ENCODE results near the gene MC3R.
A peak's percentile ranks its signal among the peaks of the same experiment; 100 is the strongest.

Gene MC3R

DNA sequence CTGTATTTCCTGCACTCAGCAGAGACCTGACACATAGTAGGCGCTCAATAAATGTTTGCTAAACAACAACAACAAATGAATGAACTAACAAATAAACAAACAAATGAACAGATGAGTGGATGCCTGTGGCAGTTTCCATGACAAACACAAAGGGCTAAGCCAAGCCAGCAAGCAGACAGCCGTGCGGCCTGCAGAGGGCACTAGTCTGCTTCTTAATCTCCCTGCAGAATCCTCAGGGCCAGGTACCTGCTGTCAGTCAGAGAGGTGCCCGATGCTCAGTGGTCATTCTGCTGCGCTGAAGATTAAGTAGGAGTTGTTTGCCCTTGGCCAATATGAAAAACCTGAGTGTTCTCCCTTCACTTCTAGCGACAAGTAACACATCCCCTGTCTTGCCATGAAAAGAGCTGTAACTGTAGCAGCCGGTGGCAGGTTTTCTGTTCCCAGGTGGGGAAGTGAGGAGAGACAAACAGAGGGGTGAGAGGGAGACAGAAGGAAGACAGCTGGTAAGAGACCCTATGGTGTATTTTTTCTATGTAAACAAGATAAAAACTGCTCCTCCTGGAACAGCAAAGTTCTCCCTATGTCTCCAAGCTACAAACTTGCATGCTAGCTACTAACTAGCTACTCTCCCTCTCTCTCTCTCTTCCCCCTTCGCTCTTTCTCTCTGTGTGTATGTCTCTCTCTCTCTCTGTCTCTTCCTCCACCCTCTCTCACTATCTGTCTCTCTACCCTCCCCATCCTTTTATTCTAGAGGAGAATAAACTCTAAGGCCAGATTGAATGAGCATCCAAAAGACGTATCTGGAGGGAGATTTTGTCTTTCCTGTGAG, at the start of gene MC3R:
TSS of gene MC3R (plus strand) at position 779 of the 829 bp plus-strand sequence. CDS start 112 bp downstream, outside the sequence.
- no peak within 1 kb of the TSS for H3K4me3 ChIP-seq (ENCODE audit: low read depth, low read length)
- DNase-seq (ENCODE audit: low read depth): no peak
- TF ChIP-seq, protein P1, sequence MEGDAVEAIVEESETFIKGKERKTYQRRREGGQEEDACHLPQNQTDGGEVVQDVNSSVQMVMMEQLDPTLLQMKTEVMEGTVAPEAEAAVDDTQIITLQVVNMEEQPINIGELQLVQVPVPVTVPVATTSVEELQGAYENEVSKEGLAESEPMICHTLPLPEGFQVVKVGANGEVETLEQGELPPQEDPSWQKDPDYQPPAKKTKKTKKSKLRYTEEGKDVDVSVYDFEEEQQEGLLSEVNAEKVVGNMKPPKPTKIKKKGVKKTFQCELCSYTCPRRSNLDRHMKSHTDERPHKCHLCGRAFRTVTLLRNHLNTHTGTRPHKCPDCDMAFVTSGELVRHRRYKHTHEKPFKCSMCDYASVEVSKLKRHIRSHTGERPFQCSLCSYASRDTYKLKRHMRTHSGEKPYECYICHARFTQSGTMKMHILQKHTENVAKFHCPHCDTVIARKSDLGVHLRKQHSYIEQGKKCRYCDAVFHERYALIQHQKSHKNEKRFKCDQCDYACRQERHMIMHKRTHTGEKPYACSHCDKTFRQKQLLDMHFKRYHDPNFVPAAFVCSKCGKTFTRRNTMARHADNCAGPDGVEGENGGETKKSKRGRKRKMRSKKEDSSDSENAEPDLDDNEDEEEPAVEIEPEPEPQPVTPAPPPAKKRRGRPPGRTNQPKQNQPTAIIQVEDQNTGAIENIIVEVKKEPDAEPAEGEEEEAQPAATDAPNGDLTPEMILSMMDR (IDR thresholded peaks at IDR 0.05; ENCODE audit: low read depth, low read length, missing control alignments): peak; percentile 88

GRCh38 chr20:56200456-56200855, 48.1 kb upstream of the MC3R start:
- DNase-seq (ENCODE audit: low read depth): no peak
- H3K4me3 ChIP-seq (ENCODE audit: low read depth, low read length): no peak overlapping the region
- TF ChIP-seq, protein P1 (IDR thresholded peaks at IDR 0.05; ENCODE audit: low read depth, low read length, missing control alignments): peak; percentile 44

DNA sequence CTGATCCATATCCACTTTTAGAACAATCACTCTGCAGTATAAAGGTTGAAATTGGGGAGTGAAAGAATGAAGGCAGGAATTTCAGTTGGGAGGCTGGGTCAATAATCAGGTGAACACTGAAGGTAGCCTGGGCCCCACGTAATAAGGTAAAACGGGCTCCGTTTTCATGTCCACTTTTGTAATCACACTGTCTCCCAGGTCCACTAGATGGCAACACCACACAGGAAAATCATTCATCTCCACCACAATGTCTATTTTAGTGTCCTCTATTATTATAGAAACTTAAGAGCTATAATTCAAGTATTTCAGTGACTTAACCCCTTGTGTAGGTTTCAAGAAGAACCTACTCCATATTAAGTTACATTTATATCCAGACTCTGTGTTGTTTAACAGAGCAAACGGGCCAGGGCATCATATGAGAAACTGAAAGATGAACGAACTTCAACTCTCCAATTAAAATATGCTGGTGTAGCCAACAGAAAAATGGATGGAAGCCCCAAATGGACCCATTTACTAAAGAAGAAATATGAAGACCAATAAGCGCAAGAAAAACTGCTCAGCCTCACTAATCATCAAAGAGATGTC, 45.9 kb upstream of the MC3R start:
- DNase-seq (ENCODE audit: low read depth): no peak
- TF ChIP-seq, protein P1 (IDR thresholded peaks at IDR 0.05; ENCODE audit: low read depth, low read length, missing control alignments): peak; percentile 10
- H3K4me3 ChIP-seq (ENCODE audit: low read depth, low read length): no peak overlapping the region

GRCh38 chr20:56204206-56204605, 44.3 kb upstream of the MC3R start:
- H3K4me3 ChIP-seq (ENCODE audit: low read depth, low read length): no peak overlapping the region
- DNase-seq (ENCODE audit: low read depth): no peak
- TF ChIP-seq, protein P1 (IDR thresholded peaks at IDR 0.05; ENCODE audit: low read depth, low read length, missing control alignments): no peak

- H3K4me3 ChIP-seq (ENCODE audit: low read depth, low read length): no peak overlapping the region
- no peak for DNase-seq (ENCODE audit: low read depth)
- TF ChIP-seq, protein P1 (IDR thresholded peaks at IDR 0.05; ENCODE audit: low read depth, low read length, missing control alignments): no peak
These were observed 43.2 kb upstream of the MC3R start for GRCh38 chr20:56205346-56205745.

DNA sequence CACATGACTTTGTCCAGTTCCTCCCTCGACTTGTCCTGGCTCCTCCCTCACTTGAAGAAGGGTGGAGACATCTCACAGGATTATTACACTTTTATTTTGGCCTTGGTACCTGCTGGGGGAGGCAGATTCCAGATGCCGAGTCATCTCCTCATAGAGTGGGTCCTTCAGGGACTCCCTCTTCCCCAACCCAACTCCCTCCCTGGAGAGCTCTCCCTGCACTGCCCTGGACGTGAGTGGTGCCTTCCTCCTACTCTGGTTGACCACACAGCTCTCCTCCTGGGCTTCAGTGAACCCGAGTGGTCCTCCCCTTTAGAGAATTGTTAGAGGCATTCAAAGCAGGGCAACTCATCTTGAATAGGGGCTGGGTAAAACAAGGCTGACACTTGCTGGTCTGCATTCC, 40.9 kb upstream of the MC3R start:
- H3K4me3 ChIP-seq (ENCODE audit: low read depth, low read length): no peak overlapping the region
- TF ChIP-seq, protein P1 (IDR thresholded peaks at IDR 0.05; ENCODE audit: low read depth, low read length, missing control alignments): no peak
- no peak for DNase-seq (ENCODE audit: low read depth)

Data from GM12864 (cell line).